Peyer's patch (tissue), 4 donors: Measurements from ENCODE around the gene ZNF142. TPM values are rescaled to one million over a fixed set of nuclear protein-coding genes. Genes with fewer than 3 reads are reported as not detected.
A peak's percentile ranks its signal among the peaks of the same experiment; 100 is the strongest.

Source experiments
- DNase-seq, 3 donors: peaks; one replicate each; pipeline ENCODE4 v3.0.0-alpha.2; 2017 to 2019
- H3K27ac ChIP-seq, 4 donors: fragments of 200-600 bp; sonication (generic); one replicate each; pipeline ENCODE4 v1.5.1; 2016 to 2019
- H3K27me3 ChIP-seq, 2 donors: fragments of 200-600 bp; sonication (generic); one replicate each; pipeline ENCODE4 v1.5.1; 2019
- H3K36me3 ChIP-seq, 3 donors: fragments of 200-600 bp; sonication (generic); one replicate each; pipeline ENCODE4 v1.5.1; 2016 to 2019
- H3K4me1 ChIP-seq, 4 donors: fragments of 200-600 bp; sonication (generic); one replicate each; pipeline ENCODE4 v1.5.1; 2016 to 2019
- H3K4me3 ChIP-seq, 4 donors: fragments of 200-600 bp; sonication (generic); 1 replicate in 3 of 4; 2 replicates in 1 of 4; pipeline ENCODE4 v1.5.1; 2016 to 2019; ENCODE audit warnings: mild to moderate bottlenecking in 1 of 4
- H3K9me3 ChIP-seq, 4 donors: fragments of 200-600 bp; sonication (generic); one replicate each; pipeline ENCODE4 v1.5.1; 2016 to 2019; ENCODE audit warnings: mild to moderate bottlenecking in 1 of 4
- CTCF ChIP-seq, 6 experiments: fragments of 450-650 bp in 4 of 6; fragments of 200-600 bp in 2 of 6; sonication (generic) in 1 of 6; IDR thresholded peaks; one replicate each; pipeline ENCODE4 v1.5.1; 2017 to 2019; ENCODE audit warnings: antibody characterized with exemption in 6 of 6, mild to moderate bottlenecking in 3 of 6, moderate library complexity in 1 of 6
- POLR2A ChIP-seq, 2 donors: fragments of 450-650 bp; IDR thresholded peaks; one replicate each; pipeline ENCODE4 v1.5.1; 2017; ENCODE audit warnings: antibody characterized with exemption in 2 of 2, mild to moderate bottlenecking in 2 of 2, moderate library complexity in 2 of 2
- total RNA-seq, 4 donors: library from RNA; depleted of rRNA; stranded (reverse); fragments of >200 nt; gene quantifications; one replicate each; pipeline ENCODE4 v1.1.0, GENCODE V29; 2016

Gene ZNF142
- total RNA-seq, 4 donors from 2014 or later, result 18.2 to 42.7 (median 26.6) TPM

GRCh38 chr2:218671654-218672566, 12.5 kb upstream of the ZNF142 start, which contains the start of the genes RNF25 and STK36:
Gene RNF25, minus strand, starts transcription at chr2:218672002. Its CDS starts 32 bp downstream, at chr2:218671970.
Gene STK36, plus strand, starts transcription at chr2:218672086. Its CDS starts 744 bp downstream, at chr2:218672830.
- DNase-seq, result peak; percentile 79 to 90 (median 84)
- Histone ChIP-seq H3K36me3 (peaks cover 0 to 24% (median 0%) of the 10 kb centered on the region in 3 donors), H3K4me3 (peak within 1 kb of the TSS; percentile 50 to 95 (median 72)), H3K9me3 (no peaks in the 10 kb centered on the region), H3K4me1 (peaks cover 0 to 17% (median 3%) of the 10 kb centered on the region in 4 donors), H3K27me3 (no peaks in the 10 kb centered on the region), H3K27ac (peak within 1 kb of the TSS; percentile 50 to 83 (median 72))
- TF ChIP-seq POLR2A (IDR thresholded peaks at IDR 0.05) (peak; percentile 56 to 60), CTCF (IDR thresholded peaks at IDR 0.05) (no peak)

DNA sequence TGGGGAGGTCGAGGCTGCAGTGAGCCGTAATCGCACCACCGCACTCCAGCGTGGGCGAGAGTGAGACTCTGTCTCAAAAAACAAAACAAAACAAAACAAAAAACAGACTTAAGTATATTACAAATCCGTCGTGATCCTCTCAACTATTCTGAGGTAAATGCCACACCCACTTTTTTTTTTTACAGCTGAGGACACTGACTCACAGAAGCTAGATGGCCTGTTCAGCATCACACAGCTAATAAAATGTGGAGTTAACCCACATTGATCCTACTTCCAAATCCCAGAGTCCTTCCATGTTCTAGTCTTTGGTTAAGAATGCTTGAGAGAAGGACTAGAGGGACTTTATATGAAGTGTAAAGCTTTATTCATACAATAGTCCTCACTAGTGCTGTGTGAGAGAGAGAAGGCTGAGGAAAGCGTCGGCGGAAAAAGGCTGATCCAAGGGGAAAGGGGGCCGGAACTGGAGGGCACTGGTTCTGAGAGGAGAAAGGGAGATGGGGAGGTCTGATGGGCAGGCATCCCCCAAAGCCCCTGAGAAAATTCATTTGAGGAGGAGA, 11.8 kb upstream of the ZNF142 start:
- Histone ChIP-seq H3K27ac (peak overlapping the region; percentile 50 to 83 (median 72)), H3K36me3 (peaks cover 0 to 27% (median 0%) of the 10 kb centered on the region in 3 donors), H3K4me1 (peaks cover 0 to 17% (median 3%) of the 10 kb centered on the region in 4 donors), H3K27me3 (no peaks in the 10 kb centered on the region), H3K4me3 (peak overlapping the region; percentile 50 to 95 (median 72)), H3K9me3 (no peaks in the 10 kb centered on the region)
- TF ChIP-seq POLR2A (IDR thresholded peaks at IDR 0.05) (no peak), CTCF (IDR thresholded peaks at IDR 0.05) (no peak)
- DNase-seq, result no peak

- Histone ChIP-seq H3K27me3 (no peaks in the 10 kb centered on the region), H3K4me1 (peaks cover 0 to 5% (median 2%) of the 10 kb centered on the region in 4 donors), H3K4me3 (no peak overlapping the region), H3K9me3 (no peaks in the 10 kb centered on the region), H3K27ac (no peak overlapping the region), H3K36me3 (peaks cover 0 to 72% (median 0%) of the 10 kb centered on the region in 3 donors)
- DNase-seq, result no peak
- TF ChIP-seq POLR2A (IDR thresholded peaks at IDR 0.05) (no peak), CTCF (IDR thresholded peaks at IDR 0.05) (no peak)
Measured at GRCh38 chr2:218664653-218665052, 5.2 kb upstream of the ZNF142 start.

GRCh38 chr2:218663901-218664300, 4.5 kb upstream of the ZNF142 start:
- Histone ChIP-seq H3K4me3 (no peak overlapping the region), H3K4me1 (peaks cover 0 to 5% (median 2%) of the 10 kb centered on the region in 4 donors), H3K9me3 (no peaks in the 10 kb centered on the region), H3K36me3 (peaks cover 0 to 72% (median 0%) of the 10 kb centered on the region in 3 donors), H3K27me3 (no peaks in the 10 kb centered on the region), H3K27ac (no peak overlapping the region)
- TF ChIP-seq POLR2A (IDR thresholded peaks at IDR 0.05), result no peak
- no peak for TF ChIP-seq CTCF (IDR thresholded peaks at IDR 0.05)
- no peak for DNase-seq

GRCh38 chr2:218662827-218663226, 3.4 kb upstream of the ZNF142 start:
- H3K4me3 ChIP-seq, result no peak overlapping the region
- peaks cover 0 to 11% (median 2%) of the 10 kb centered on the region in 4 donors for H3K4me1 ChIP-seq
- H3K36me3 ChIP-seq, result peaks cover 0 to 62% (median 0%) of the 10 kb centered on the region in 3 donors
- H3K9me3 ChIP-seq, result no peaks in the 10 kb centered on the region
- TF ChIP-seq CTCF (IDR thresholded peaks at IDR 0.05) (no peak), POLR2A (IDR thresholded peaks at IDR 0.05) (no peak)
- no peaks in the 10 kb centered on the region for H3K27me3 ChIP-seq
- no peak for DNase-seq
- H3K27ac ChIP-seq, result no peak overlapping the region
